ENCODE data around the gene RAD51AP2. TPM values are rescaled to one million over a fixed set of nuclear protein-coding genes. Genes with fewer than 3 reads are reported as not detected.
A peak's percentile ranks its signal among the peaks of the same experiment; 100 is the strongest.

RAD51AP2 gene
- total and polyA plus RNA-seq, 2 of the 13 experiments (the other 11 are each of a cell fraction or from before 2014, with no cell fraction given) = 0.11 to 0.12 TPM

GRCh38 chr2:17479875-17480274, 38.4 kb downstream of the RAD51AP2 start (continued):
- TF ChIP-seq TBL1XR1 (IDR thresholded peaks at IDR 0.05; ENCODE audit: borderline replicate concordance, low read length, partially characterized antibody) = peak; percentile 41
- TF ChIP-seq MED13 (CRISPR knock-in tag; IDR thresholded peaks at IDR 0.05) = peak; percentile 45; the same call in 1 of the 2 replicates
- TF ChIP-seq REL (CRISPR knock-in tag; conservative IDR thresholded peaks at IDR 0.05) = no peak
- TF ChIP-seq ZSCAN31 (CRISPR knock-in tag; IDR thresholded peaks at IDR 0.05; ENCODE audit: low read depth) = no peak
- no peak for TF ChIP-seq HNF1B (CRISPR knock-in tag; IDR thresholded peaks at IDR 0.05)
- no peak for TF ChIP-seq ZNF704 (CRISPR knock-in tag; IDR thresholded peaks at IDR 0.05; ENCODE audit: borderline replicate concordance)
- TF ChIP-seq GATAD2A (CRISPR knock-in tag; IDR thresholded peaks at IDR 0.05) = peak; percentile 90
- no peak for TF ChIP-seq ZNF367 (CRISPR knock-in tag; IDR thresholded peaks at IDR 0.05; ENCODE audit: borderline replicate concordance)
- TF ChIP-seq ZNF256 (CRISPR knock-in tag; conservative IDR thresholded peaks at IDR 0.05) = no peak
- TF ChIP-seq CREM (IDR thresholded peaks at IDR 0.05) = peak; percentile 79
- no peak for TF ChIP-seq CREM (CRISPR knock-in tag; IDR thresholded peaks at IDR 0.05)
- peak; percentile 11; the same call in 1 of the 2 replicates for TF ChIP-seq THRA (CRISPR knock-in tag; IDR thresholded peaks at IDR 0.05; ENCODE audit: borderline replicate concordance)
- TF ChIP-seq TEAD3 (CRISPR knock-in tag; optimal IDR thresholded peaks at IDR 0.05; ENCODE audit: borderline replicate concordance) = peak; percentile 78
- peak; percentile 87 for TF ChIP-seq CEBPB (IDR thresholded peaks at IDR 0.05; ENCODE audit: borderline replicate concordance, low read depth, low read length)
- 0 out of 2 replicates have a peak, but pooled peaks have one; percentile 53 for TF ChIP-seq IRF2 (CRISPR knock-in tag; IDR thresholded peaks at IDR 0.05)
- TF ChIP-seq MLXIP (CRISPR knock-in tag; IDR thresholded peaks at IDR 0.05; ENCODE audit: borderline replicate concordance) = no peak
- TF ChIP-seq HOXA5 (CRISPR knock-in tag; IDR thresholded peaks at IDR 0.05) = peak; percentile 45; the same call in 1 of the 2 replicates
- peak; percentile 40; the same call in 1 of the 2 replicates for TF ChIP-seq GATAD1 (CRISPR knock-in tag; IDR thresholded peaks at IDR 0.05)
- no peak for TF ChIP-seq DBP (CRISPR knock-in tag; IDR thresholded peaks at IDR 0.05; ENCODE audit: not compliant biosample characterization)
- TF ChIP-seq ZBTB38 (CRISPR knock-in tag; IDR thresholded peaks at IDR 0.05) = no peak
- TF ChIP-seq HOXD1 (CRISPR knock-in tag; IDR thresholded peaks at IDR 0.05) = 0 out of 2 replicates have a peak, but pooled peaks have one; percentile 54
- no peak for TF ChIP-seq MXD3 (CRISPR knock-in tag; IDR thresholded peaks at IDR 0.05)
- TF ChIP-seq TAF15 (IDR thresholded peaks at IDR 0.05; ENCODE audit: low read depth, low read length, poor library complexity, severe bottlenecking) = no peak
- TF ChIP-seq CEBPG (CRISPR knock-in tag; IDR thresholded peaks at IDR 0.05) = peak; percentile 85

Data from HepG2 (cell line).